Hematopoietic multipotent progenitor cell treated with erythropoietin and hydrocortisone succinate and interleukin-3 and kit ligand, for 4 days (in vitro differentiated cells): Measurements from ENCODE around the gene CDK2AP2.

Source experiments
- DNase-seq: peaks from one replicate; pipeline ENCODE4 v3.0.0-alpha.2; 2015

CDK2AP2 gene

DNA sequence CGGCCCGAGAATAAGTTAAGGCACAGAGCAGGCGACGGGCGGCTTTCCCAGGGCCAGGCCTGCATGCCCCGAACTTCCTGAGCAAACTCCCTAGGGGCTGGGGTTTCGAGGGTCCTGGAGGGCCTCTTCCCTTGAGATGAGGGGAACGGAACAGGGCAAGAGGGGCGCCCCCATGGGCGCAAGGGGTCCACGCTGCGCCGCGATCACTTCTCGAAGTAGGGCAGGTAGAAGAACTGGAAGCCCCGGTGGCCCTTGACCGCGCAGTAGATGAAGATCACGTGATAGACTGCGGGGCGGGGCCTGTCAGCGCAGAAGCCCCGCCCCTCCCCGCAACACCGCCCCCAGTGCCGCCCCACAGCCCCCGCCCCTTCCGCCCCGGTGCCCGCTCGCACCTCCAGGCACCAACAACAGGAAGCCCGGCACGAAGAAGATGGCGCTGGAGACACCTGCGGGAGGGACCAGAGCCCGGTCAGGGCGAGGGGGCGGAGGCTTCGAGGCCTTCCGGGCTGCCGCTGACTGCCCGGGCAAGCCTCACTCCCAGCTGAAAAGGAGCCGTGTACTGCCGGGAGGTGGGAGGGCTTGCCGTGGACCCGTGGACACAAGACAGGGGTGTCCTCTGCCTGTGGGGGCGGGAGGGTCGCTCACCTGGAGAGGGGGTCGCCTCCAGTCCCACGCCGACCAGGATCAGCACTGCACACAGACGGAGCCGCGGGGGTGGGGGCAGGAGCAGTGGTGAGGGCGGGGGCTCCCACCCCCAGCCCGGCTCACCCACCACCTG, 43.4 kb downstream of the CDK2AP2 start:
- peak; percentile 95 for DNase-seq

- DNase-seq = peak; percentile 43
Observed at GRCh38 chr11:67463680-67464410, 44.1 kb downstream of the CDK2AP2 start.

GRCh38 chr11:67463186-67463585, 44.8 kb downstream of the CDK2AP2 start:
- no peak for DNase-seq

GRCh38 chr11:67458266-67458665, 49.7 kb downstream of the CDK2AP2 start:
- no peak for DNase-seq

DNA sequence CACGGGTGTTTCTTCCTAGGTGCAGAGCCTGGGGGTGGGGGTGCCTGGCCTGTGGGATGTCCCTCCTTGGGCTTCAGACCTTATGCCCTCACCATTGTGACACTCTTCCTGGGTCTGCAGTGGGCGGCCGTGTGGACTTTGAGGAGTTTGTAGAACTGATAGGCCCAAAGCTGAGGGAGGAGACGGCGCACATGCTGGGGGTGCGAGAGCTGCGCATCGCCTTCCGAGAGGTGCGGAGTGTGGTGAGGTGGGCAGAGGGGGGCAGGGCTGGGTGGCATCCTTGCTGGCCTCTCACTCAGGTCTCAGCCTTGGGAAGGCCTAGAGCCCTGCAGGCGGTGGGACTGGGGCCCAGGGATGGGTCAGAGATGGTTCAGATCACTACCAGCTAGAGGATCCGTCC, 50.5 kb downstream of the CDK2AP2 start:
- DNase-seq = no peak
